HAP-1 (cell line): ENCODE measurements around the gene CYSRT1.

ENCODE experiments used
- DNase-seq, 2 experiments: peaks; one replicate each; pipeline ENCODE4 v3.0.0-alpha.2; 2016 to 2020; ENCODE audit warnings: low spot score in 2 of 2
- H3K27me3 ChIP-seq: fragments of 250-450 bp; sonication (Bioruptor Pico); 2 replicates; pipeline ENCODE4 v1.5.1; 2020; ENCODE audit warnings: low read depth, mild to moderate bottlenecking, moderate library complexity
- H3K36me3 ChIP-seq: fragments of 250-450 bp; sonication (Bioruptor Pico); replicated peaks from 2 replicates; pipeline ENCODE4 v1.5.1; 2020; ENCODE audit warnings: mild to moderate bottlenecking
- H3K4me1 ChIP-seq: fragments of 250-450 bp; sonication (Bioruptor Pico); 2 replicates; pipeline ENCODE4 v1.5.1; 2020; ENCODE audit warnings: mild to moderate bottlenecking
- H3K4me3 ChIP-seq: fragments of 250-450 bp; sonication (Bioruptor Pico); 2 replicates; pipeline ENCODE4 v1.5.1; 2020; ENCODE audit warnings: mild to moderate bottlenecking, moderate library complexity
- H3K9me3 ChIP-seq: fragments of 250-450 bp; sonication (Bioruptor Pico); 2 replicates; pipeline ENCODE4 v1.5.1; 2020; ENCODE audit warnings: mild to moderate bottlenecking, moderate library complexity
- in situ Hi-C: fragments of 300-500 bp; cut with MboI; formaldehyde crosslinking; loops from 3 replicates; pipeline ENCODE4 v1.14.3; 2020; ENCODE audit warnings: low sequenced_read_pairs, inconsistent platforms, mixed read lengths

The CYSRT1 gene

DNA sequence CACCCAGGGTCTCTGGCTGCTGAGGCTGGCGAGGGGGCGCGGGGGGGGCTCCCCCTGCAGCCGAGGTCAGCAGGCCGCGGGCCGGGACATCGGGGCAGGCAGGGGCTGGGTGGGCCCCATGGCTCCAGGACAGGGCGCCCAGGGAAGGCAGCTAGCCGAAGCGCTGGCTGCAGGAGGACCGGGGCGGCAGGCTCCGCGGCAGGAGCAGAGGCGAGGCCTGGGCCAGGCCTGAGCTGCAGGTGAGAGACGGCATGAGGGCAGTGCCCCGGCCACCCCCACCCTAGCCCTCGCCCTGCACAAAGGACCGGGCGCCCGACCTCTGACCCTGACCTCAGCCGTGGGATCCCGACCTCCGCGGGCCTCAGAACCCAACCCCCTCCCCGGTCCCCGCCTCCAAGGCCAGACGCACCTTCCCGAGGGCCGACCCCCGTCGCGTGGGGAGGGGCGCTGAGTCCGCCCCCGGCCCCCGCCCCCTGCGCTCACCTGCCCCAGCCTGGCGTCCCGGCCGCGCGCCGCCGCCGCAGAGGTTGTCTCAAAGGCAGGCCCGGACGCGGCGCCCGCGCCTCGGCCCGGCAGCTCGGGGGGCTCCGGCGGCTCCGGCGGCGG is 3.4 kb upstream of the CYSRT1 start:
- H3K36me3 ChIP-seq, result no peaks in the 10 kb centered on the region; the same call in none of the 2 replicates
- no peaks in the 10 kb centered on the region for H3K27me3 ChIP-seq
- peaks cover 11% of the 10 kb centered on the region for H3K4me1 ChIP-seq
- DNase-seq, result peak in 1 of 2 experiments; percentile 62
- in situ Hi-C loops, result no loop called here
- H3K4me3 ChIP-seq, result peak overlapping the region; percentile 41
- no peaks in the 10 kb centered on the region for H3K9me3 ChIP-seq

DNA sequence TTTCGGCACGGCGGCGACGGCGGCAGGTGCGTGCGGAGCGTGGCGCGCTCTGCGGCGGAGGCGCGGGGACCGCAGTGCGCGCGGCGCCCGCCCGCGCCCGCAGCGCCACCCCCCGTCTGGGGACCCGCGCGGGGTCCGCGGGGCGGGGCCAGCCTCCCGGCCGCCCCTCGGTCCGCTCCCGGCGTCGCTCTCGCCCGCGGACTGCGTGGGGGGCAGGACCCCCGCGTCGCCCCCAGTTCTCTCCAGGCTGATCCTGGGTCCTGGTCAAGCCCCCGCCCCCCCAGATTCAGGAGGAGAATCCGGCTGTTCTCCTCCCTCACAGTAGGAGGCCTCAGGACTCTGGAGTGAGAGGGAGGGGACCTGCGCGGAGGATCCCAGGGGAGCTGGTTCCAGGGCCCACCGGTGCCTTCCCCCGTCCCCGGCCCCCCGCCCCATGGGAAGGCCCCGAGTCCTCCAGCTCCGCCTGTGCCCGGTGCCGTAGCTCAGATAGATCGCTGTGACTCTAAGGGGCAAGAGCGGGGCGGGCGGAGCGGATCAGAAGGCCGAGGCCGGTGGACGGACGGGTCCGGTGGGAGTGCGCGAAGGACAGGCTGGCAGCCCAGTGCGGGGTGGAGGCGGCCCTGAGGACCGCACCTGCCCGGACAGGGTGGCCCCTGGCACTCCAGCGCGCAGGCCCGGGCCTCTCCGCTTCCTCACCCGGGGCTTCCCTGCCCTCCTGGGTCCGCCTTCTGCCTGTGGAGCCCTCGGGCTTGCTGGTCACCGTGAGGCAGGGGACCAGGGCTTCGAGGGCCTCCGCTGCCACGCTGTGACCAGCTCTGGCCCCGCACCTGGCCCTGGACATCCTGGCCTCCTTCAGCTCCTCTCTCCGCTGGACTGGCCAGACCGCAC is 2.5 kb upstream of the CYSRT1 start, which contains the start of gene RNF208:
Gene RNF208 (minus strand): TSS at position 51 of the 888 bp plus-strand sequence. CDS start 1,028 bp downstream, outside the sequence.
- in situ Hi-C loops, result no loop called here
- Histone ChIP-seq H3K27me3 (no peaks in the 10 kb centered on the region), H3K4me1 (peaks cover 11% of the 10 kb centered on the region), H3K4me3 (peak within 1 kb of the TSS; percentile 84), H3K9me3 (no peaks in the 10 kb centered on the region), H3K36me3 (no peaks in the 10 kb centered on the region; the same call in none of the 2 replicates)
- peak in 1 of 2 experiments; percentile 64 for DNase-seq

DNA sequence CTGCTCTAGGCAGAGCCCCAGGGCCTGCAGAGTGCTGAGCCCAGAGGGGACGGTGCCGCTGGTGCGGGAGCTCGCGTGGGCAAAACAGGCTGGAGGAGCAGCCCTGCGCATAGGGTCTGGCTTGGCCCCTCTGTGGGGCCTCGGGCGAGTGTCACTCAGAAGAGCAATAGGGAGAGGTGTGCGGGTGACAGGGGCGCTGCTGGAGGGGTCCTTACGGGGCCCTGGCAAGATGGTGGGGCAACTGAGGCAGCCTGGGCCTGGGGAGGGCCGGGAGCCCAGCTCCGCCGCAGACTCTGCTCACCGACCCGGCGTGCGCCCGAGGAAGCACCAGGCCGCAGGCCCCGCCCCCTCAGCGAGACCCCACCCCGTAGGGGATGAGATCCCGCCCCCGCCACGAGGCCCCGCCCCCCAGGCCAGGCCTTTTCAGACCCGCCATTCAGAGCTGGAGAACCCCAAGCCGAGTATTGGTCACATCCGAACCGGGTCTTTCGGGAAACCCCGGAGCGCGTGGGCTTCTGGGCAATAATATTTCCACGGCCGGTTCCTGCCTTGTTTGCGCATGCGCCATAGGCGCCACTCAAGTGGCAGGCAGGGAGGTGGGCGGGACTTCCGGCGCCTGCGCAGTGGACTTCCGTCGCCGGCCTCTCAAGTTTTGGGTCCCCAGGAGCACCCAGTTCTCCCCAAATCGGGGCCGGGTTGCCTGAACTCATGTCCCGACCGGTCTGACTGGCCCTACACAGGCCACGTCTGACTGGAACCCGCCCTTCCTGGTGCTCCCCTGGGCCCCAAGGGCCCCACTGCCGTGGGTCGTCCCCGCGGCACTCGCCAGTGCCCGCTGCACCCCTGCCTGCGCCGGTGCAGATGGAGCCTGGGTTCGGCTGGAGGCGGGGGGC is 1.6 kb upstream of the CYSRT1 start:
- Histone ChIP-seq H3K9me3 (no peaks in the 10 kb centered on the region), H3K36me3 (no peaks in the 10 kb centered on the region; the same call in 1 of the 2 replicates), H3K27me3 (no peaks in the 10 kb centered on the region), H3K4me3 (peak overlapping the region; percentile 84), H3K4me1 (peaks cover 11% of the 10 kb centered on the region)
- DNase-seq, result peak; percentile 97 to 98
- in situ Hi-C loops, result no loop called here

DNA sequence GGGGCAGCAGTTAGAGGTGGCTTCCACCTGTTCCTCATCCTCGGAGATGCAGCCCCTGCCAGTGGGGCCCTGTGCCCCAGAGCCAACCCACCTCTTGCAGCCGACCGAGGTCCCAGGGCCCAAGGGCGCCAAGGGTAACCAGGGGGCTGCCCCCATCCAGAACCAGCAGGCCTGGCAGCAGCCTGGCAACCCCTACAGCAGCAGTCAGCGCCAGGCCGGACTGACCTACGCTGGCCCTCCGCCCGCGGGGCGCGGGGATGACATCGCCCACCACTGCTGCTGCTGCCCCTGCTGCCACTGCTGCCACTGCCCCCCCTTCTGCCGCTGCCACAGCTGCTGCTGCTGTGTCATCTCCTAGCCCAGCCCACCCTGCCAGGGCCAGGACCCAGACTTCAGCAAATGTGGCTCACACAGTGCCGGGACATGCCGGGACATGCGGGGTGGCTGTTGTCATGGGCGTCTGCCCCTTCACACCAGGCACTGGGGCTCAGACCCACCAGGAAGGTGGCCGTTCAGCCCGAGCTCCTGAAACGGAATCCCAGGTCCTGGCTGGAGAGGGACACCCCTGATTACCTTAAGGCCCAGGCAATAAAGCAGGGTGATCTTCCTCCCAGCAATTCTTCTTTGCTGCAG is 841 bp downstream of the CYSRT1 start:
- Histone ChIP-seq H3K4me1 (peaks cover 11% of the 10 kb centered on the region), H3K4me3 (no peak overlapping the region), H3K9me3 (no peaks in the 10 kb centered on the region), H3K36me3 (no peaks in the 10 kb centered on the region), H3K27me3 (no peaks in the 10 kb centered on the region)
- in situ Hi-C loops, result loop anchor here (5.0 to 25.0 kb wide), 2 partner anchors 104 to 439 kb away; partner anchors contain the start of genes CCDC183 and TMEM141
- no peak for DNase-seq

DNA sequence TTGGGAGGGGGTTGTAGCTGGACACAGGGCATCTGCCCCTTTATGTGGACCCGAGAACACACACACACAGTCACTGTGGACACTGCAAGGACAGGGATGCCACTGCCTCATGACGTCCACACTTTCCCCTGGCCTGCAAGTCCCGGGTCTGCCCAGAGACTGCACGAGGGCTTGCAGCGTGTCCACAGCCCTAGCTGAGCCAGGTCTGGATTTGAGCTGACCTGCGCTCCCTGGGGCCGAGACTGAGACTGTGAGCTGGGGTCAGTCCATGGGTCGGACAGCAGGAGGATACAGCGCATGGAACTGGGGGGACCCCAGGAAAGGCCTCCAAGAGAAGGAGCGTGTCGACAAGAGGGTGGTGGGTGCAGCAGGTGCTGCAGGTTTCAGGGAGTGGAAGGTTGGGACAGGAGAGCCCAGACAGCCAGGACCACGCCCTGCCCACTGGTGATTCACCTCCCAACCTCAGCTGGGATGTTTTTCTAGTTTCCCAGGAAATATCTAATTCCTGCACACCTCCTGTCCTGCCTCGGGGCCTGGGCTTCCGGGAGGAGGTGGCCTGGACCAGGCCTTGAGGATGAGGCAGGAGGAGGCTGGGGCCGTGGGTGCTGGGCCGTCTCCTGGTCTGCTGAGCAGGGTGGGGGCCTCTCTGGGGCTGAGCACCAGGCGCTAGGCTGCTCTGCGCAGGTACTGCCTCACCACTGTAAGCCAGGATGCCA is 1.5 kb downstream of the CYSRT1 start:
- Histone ChIP-seq H3K4me1 (peaks cover 11% of the 10 kb centered on the region), H3K4me3 (no peak overlapping the region)

DNA sequence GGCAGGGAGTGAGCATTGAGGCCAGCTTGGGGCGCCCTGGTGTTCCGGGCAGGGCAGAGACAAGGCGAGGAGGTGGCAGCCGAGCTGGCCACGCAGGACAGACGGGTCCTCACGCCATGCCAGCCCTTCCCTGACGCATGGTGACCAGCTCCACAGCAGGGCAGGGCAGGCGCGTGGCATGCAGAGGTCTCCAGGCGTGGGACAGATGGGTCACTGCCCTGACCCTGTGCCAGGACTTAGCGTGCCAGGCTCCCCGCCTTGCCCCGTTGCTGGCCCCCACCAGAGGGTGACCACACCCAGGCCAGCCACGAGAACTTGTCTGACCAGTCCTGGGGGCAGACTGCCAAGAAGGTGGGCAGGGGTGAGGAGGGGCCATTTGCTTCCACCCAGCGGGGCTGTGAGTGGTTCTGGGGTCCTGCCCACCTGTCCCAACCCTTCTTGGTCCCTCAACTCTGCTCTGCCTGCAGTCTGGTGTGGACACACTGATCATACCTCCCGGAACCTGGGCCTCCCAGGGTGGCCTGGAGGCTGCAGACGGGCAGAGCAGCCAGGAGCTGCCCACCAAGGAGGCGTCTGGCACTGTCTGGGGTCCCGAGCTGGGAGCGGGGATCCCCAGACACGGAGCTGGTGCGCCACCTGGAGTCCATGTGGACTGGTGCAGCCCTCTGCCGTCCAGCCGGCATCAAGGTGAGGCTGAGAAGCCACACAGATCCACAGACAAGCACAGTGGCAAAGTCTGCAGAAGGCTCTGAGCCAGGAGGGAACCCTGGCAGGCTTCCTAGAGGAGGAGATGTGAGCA is 2.3 kb downstream of the CYSRT1 start, which contains the start of gene RNF224:
Gene RNF224 (plus strand): TSS at position 449 of the 799 bp plus-strand sequence. CDS start 834 bp downstream, outside the sequence.
- Histone ChIP-seq H3K9me3 (no peaks in the 10 kb centered on the region), H3K4me3 (no peak within 1 kb of the TSS), H3K27me3 (no peaks in the 10 kb centered on the region), H3K36me3 (no peaks in the 10 kb centered on the region), H3K4me1 (peaks cover 11% of the 10 kb centered on the region)
- in situ Hi-C loops, result loop anchor here (5.0 to 25.0 kb wide), 2 partner anchors 105 to 440 kb away; partner anchors contain the start of genes CCDC183 and TMEM141
- peak; percentile 65 to 90 for DNase-seq

More for the DNA sequence above, 1.5 kb downstream of the CYSRT1 start:
- in situ Hi-C loops, result loop anchor here (5.0 to 25.0 kb wide), 2 partner anchors 104 to 439 kb away; partner anchors contain the start of genes CCDC183 and TMEM141
- Histone ChIP-seq H3K9me3 (no peaks in the 10 kb centered on the region), H3K36me3 (no peaks in the 10 kb centered on the region), H3K27me3 (no peaks in the 10 kb centered on the region)
- DNase-seq, result no peak

DNA sequence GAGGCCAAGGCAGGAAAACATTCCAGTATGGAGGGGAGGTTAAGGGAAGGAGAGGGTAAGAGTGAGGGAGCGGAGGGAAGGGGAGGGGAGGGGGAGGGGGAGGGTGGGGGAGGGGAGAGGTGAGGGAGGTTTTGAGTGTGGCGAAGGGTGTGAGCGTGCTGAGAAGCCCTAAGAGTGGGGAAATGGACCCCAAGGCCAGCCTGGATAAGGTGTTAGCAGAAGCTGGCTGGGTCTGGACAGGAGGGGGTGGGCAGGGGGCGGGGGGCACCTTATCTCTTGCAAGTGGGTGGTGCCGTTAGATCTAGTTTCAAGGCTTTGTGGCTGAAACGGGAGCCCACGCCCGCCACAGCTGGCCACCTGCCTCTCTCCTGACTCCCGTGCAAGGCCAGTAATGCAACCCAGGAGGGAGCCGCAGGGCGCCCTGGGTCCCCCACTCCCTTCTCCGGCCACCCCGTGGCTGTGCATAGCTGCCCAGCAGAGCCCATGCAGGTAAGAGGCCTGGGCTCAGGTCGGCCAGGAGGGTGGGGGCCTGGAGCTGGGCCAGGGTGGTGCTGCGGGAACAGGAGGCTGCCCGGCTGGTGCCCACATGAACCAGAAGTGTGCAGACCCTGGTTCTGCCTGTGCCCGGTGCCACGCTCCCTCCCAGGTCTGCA is 3.0 kb downstream of the CYSRT1 start:
- Histone ChIP-seq H3K4me1 (peaks cover 6% of the 10 kb centered on the region), H3K36me3 (no peaks in the 10 kb centered on the region), H3K9me3 (no peaks in the 10 kb centered on the region), H3K4me3 (no peak overlapping the region), H3K27me3 (no peaks in the 10 kb centered on the region)
- DNase-seq, result no peak
- in situ Hi-C loops, result loop anchor here (5.0 to 25.0 kb wide), 2 partner anchors 106 to 441 kb away; partner anchors contain the start of genes CCDC183 and TMEM141

DNA sequence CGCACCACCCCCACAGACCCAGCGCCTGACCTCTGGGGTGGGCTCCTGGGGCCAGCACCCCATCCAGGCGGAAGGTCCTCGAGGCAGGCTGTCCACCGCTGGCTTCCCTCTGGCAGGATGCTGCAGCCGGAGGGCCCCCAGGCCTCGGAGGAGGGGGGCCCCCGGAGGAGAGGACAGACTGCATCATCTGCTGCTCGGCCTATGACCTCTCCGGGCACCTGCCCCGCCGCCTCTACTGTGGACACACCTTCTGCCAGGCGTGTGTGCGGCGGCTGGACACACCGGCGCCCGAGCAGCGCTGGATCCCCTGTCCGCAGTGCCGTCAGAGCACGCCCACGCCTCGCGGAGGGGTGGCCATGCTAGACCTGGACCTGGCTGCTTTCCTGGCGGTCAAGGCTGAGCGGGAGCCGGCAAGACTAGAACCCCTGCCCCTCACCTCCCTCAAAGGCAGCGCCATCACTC is 3.6 kb downstream of the CYSRT1 start:
- peaks cover 5% of the 10 kb centered on the region; the same call in 1 of the 2 replicates for H3K4me1 ChIP-seq
- no peak for DNase-seq
- no peak overlapping the region for H3K4me3 ChIP-seq
- H3K27me3 ChIP-seq, result no peaks in the 10 kb centered on the region
- in situ Hi-C loops, result loop anchor here (5.0 to 25.0 kb wide), 2 partner anchors 106 to 441 kb away; partner anchors contain the start of genes CCDC183 and TMEM141
- H3K9me3 ChIP-seq, result no peaks in the 10 kb centered on the region
- H3K36me3 ChIP-seq, result no peaks in the 10 kb centered on the region

DNA sequence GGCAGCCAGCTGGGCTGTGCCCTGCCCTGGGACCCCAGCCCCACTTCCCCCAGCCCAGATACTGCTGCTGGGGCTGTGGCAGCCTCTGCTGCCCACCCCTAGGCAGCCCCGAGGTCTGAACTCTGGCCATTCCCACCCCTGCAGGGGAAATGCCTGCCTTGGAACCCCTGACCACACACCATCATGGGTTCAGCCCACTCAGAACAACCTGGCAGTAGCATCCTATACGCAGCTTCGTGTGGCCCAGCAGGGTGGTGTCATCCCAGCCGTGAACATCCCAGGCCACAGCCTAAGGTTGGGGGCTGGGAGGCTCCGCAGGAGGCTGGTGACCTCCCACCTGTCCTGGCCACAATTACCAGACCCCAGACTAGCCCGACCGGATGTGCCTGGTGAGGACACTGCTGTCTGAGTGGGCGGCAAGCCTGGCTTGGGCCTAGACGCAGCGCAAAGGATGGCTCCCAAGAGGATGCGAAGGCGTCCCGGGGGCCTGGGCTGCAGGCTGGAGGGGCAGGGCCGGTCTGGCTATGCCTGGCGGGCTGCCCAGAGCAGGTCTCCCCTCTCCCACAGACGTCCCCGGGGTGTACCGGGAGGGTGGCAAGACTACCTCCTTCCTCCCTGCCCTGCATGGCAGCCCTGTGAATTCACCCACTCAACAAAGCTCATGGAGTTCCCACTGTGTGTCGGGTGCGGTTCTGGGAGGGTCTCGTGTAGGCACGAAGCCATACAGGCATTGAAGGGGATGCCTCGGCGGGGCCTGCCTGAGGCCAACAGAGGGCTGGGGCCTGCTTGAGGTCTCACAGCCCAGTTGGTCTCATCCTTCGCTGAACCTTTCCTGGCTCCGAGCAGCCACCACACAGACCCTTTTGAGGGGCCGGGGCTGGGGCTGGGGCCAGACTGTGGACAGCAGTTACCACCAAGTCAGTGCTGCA is 4.3 kb downstream of the CYSRT1 start:
- in situ Hi-C loops, result loop anchor here (5.0 to 25.0 kb wide), 2 partner anchors 107 to 442 kb away; partner anchors contain the start of genes CCDC183 and TMEM141
- H3K36me3 ChIP-seq, result no peaks in the 10 kb centered on the region

More for the DNA sequence above, 4.3 kb downstream of the CYSRT1 start:
- no peak for DNase-seq
- H3K27me3 ChIP-seq, result no peaks in the 10 kb centered on the region
- no peak overlapping the region for H3K4me3 ChIP-seq
- no peaks in the 10 kb centered on the region; the same call in 1 of the 2 replicates for H3K4me1 ChIP-seq
- H3K9me3 ChIP-seq, result no peaks in the 10 kb centered on the region
